ENCODE data around the gene KAZN. TPM values are rescaled to one million over a fixed set of nuclear protein-coding genes. Genes with fewer than 3 reads are reported as not detected.

KAZN gene
- total and polyA plus RNA-seq, 11 donors = 0.65 to 6.5 (median 2.3) TPM

- WGBS, 4 donors = 51 to 69% (median 61%) methylated on average over 17 to 19 of the region's 19 CpGs
- H3K27ac ChIP-seq = peak overlapping the region in 10 of 12 donors; percentile 8 to 57 (median 44)
- intact Hi-C loops (cut with DNase I) = no loop called here
Observed at GRCh38 chr1:15008783-15009729, 410.6 kb downstream of the KAZN start.

DNA sequence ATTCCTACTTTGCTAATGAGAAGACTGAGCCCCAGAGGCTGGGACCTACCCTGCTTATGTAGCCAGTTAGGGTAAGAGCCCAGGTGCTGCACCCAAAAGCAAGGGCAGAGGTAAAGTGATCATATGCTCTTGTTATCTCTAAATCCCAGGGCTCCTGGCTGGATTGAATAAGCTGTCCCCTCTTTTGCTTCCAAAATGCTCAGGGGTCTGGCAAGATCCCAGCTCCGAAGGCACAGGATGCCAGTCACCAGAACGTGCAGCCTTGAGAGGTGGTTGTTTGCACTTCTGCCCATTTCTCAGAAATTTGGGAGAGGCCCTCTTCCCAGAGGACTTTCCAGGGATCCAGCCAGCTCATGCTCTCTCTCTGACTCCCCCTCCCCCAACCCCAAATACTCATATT lies 412.7 kb downstream of the KAZN start:
- Histone ChIP-seq H3K4me3 (no peak overlapping the region), H3K9me3 (peaks cover 0 to 12% (median 0%) of the 10 kb centered on the region in 12 donors), H3K27me3 (no peaks in the 10 kb centered on the region), H3K4me1 (peaks cover 0 to 25% (median 12%) of the 10 kb centered on the region in 12 donors), H3K27ac (no peak overlapping the region), H3K36me3 (no peaks in the 10 kb centered on the region)
- TF ChIP-seq, protein P1, sequence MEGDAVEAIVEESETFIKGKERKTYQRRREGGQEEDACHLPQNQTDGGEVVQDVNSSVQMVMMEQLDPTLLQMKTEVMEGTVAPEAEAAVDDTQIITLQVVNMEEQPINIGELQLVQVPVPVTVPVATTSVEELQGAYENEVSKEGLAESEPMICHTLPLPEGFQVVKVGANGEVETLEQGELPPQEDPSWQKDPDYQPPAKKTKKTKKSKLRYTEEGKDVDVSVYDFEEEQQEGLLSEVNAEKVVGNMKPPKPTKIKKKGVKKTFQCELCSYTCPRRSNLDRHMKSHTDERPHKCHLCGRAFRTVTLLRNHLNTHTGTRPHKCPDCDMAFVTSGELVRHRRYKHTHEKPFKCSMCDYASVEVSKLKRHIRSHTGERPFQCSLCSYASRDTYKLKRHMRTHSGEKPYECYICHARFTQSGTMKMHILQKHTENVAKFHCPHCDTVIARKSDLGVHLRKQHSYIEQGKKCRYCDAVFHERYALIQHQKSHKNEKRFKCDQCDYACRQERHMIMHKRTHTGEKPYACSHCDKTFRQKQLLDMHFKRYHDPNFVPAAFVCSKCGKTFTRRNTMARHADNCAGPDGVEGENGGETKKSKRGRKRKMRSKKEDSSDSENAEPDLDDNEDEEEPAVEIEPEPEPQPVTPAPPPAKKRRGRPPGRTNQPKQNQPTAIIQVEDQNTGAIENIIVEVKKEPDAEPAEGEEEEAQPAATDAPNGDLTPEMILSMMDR (IDR thresholded peaks at IDR 0.05) = no peak
- TF ChIP-seq POLR2A (IDR thresholded peaks at IDR 0.05) = no peak
- DNase-seq = no peak
- 71 to 79% (median 73%) methylated on average over 2 of the region's 2 CpGs for WGBS, 4 donors
- no peak for ATAC-seq
- intact Hi-C loops (cut with DNase I) = no loop called here

More at GRCh38 chr1:15008783-15009729, 410.6 kb downstream of the KAZN start:
- Histone ChIP-seq H3K27me3 (no peaks in the 10 kb centered on the region), H3K36me3 (no peaks in the 10 kb centered on the region), H3K9me3 (peaks cover 0 to 12% (median 0%) of the 10 kb centered on the region in 12 donors), H3K4me3 (no peak overlapping the region), H3K4me1 (peaks cover 0 to 30% (median 13%) of the 10 kb centered on the region in 12 donors)
- TF ChIP-seq, protein P1 (IDR thresholded peaks at IDR 0.05) = no peak
- no peak for TF ChIP-seq POLR2A (IDR thresholded peaks at IDR 0.05)
- DNase-seq (no peak), ATAC-seq (no peak)

DNA sequence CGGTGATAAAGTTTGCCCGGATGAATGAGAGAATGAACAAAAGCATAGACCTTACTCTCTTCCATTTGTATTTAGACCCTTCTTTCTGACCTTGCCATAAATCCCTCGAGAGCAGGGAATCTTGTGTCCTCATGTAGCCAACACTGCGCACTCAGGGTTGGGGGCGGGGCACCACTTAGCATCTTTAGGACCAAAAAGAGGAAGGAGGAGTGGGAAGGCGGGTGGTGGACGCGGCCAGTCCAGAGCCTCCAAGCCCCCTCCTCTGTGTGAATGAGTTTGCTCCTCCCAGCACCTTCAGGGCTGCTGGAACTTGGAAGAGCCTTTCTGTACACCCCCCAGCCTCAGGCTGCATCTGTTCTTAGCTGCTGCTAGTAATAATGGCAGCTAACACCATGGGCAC lies 413.2 kb downstream of the KAZN start:
- H3K9me3 ChIP-seq = peaks cover 0 to 12% (median 0%) of the 10 kb centered on the region in 12 donors
- no peak for TF ChIP-seq POLR2A (IDR thresholded peaks at IDR 0.05)
- TF ChIP-seq, protein P1 (IDR thresholded peaks at IDR 0.05) = no peak
- no peak overlapping the region for H3K27ac ChIP-seq
- H3K4me1 ChIP-seq = peaks cover 0 to 25% (median 12%) of the 10 kb centered on the region in 12 donors
- intact Hi-C loops (cut with DNase I) = no loop called here
- no peaks in the 10 kb centered on the region for H3K36me3 ChIP-seq
- 80 to 87% (median 83%) methylated on average over 8 of the region's 8 CpGs for WGBS, 4 donors
- H3K27me3 ChIP-seq = no peaks in the 10 kb centered on the region
- DNase-seq (no peak), ATAC-seq (no peak)
- no peak overlapping the region for H3K4me3 ChIP-seq

- no peak for ATAC-seq
- no peaks in the 10 kb centered on the region for H3K27me3 ChIP-seq
- H3K9me3 ChIP-seq = peaks cover 0 to 12% (median 0%) of the 10 kb centered on the region in 12 donors
- H3K4me1 ChIP-seq = peaks cover 0 to 17% (median 9%) of the 10 kb centered on the region in 12 donors
- intact Hi-C loops (cut with DNase I) = no loop called here
- H3K4me3 ChIP-seq = no peak overlapping the region
- TF ChIP-seq, protein P1 (IDR thresholded peaks at IDR 0.05) = no peak
- TF ChIP-seq POLR2A (IDR thresholded peaks at IDR 0.05) = no peak
- H3K27ac ChIP-seq = no peak overlapping the region
- no peak for DNase-seq
- 78 to 80% (median 78%) methylated on average over 8 of the region's 8 CpGs for WGBS, 4 donors
- no peaks in the 10 kb centered on the region for H3K36me3 ChIP-seq
Observed at GRCh38 chr1:15012822-15013221, 414.3 kb downstream of the KAZN start.
